ENCODE measurements around the gene MROH8.
A peak's percentile ranks its signal among the peaks of the same experiment; 100 is the strongest.

The MROH8 gene

DNA sequence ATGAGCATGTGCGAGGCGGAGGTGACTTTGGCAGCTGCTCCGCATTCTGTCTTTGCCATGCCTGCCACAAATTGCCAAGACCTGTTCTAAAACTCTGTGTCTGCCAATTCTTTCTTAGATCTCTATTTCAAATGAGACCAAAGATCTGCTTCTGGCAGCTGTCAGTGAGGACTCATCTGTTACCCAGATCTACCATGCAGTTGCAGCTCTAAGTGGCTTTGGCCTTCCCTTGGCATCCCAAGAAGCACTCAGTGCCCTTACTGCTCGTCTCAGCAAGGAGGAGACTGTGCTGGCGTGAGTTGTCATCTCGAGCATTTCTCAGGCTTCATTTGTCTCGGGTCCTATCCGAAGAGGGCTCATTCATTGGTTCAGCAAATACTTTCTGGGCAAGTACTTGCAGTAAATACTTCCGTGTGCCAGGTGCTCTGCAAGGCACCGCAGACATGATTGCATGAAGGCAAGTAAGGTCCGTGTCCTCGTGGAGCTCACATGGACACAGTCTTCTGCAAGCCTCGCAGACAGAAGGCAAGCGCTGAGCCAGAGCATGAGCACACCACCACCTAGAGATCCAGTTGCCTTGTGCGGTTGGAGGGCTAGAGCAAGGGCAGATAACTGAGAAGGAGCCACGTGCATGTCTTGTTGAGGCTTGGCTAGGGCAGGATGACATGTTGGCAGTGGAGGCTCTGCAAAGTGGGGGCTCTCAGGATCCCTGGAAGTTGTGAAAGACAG is 19.7 kb upstream of the MROH8 start:
- DNase-seq = no peak

DNA sequence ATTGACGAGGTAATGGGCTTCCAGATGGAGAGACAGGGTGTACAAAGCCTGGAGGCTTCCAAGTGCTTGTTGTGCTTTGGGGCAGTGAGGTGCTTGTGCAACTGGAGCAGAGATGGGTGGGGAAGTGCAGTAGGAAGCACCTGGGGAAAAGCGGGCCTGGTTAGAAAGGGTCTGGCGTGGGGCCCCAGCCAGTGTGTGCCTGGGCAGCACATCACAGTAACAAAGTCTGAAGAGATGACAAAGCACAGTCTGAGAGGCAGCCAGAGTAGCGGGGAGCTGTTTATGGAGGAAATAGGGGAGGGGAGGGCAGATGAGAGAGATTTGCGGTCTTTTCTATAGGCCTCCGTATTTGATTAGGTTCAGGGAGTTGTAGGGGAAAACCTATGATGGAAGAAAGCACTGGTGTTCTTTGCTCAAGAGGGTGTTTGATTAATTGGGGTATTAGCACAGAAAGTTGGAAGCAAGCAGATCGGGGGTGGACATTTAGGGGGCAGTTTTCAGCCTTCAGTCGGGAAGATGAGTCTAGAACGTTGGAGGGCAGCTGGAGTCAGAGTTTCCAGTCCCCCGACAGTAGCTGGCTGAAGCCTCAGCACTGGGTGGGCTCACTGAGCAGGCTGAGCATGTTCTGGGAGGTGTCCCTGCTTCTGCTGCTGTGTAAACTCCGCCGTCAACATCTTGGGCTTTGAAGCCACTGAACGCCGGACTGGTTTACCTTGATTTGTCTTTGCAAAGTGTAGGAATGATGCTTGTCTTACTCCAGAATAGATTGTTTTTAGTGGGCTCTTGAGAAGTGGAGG is 15.5 kb upstream of the MROH8 start:
- DNase-seq = no peak

DNA sequence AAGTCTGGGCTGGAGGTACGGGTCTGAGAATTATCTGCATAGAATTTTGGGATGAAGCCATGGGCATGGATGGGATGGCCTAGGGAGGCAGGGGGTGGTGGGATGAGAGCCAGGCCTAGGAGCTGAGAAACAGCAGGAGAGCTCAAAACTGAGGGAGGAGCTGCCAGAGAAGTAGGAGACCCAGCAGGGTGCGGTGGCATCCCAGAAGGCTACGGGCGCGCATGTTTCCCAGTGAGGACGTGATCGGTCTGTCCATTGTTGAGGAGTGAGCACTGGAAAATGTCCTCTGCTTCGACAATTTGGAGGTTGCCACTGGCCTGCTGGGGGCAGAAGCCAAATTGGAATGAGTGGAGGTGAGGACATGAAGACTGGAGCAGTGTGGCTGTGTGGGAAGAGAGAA is 14.5 kb upstream of the MROH8 start:
- no peak for DNase-seq

DNA sequence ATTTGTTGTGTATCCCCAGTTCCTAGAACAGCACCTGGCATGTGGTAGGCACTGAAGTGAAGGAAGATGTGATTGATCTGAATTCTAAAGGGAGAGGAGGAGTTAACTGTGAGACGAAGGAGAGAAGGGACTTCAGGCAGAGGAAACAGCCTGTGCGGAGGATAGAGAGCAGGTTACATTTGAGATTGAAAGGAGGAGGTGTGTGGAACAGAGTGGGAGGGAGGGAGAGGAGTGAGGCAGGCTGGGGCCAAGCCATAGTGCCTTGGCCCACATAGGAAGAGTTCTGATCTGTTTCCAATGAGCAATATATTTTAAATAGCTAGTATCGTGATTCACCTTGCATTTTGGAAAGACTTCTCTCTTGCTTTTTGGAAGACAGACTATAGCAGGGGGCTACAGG is 13.9 kb upstream of the MROH8 start:
- no peak for DNase-seq

DNA sequence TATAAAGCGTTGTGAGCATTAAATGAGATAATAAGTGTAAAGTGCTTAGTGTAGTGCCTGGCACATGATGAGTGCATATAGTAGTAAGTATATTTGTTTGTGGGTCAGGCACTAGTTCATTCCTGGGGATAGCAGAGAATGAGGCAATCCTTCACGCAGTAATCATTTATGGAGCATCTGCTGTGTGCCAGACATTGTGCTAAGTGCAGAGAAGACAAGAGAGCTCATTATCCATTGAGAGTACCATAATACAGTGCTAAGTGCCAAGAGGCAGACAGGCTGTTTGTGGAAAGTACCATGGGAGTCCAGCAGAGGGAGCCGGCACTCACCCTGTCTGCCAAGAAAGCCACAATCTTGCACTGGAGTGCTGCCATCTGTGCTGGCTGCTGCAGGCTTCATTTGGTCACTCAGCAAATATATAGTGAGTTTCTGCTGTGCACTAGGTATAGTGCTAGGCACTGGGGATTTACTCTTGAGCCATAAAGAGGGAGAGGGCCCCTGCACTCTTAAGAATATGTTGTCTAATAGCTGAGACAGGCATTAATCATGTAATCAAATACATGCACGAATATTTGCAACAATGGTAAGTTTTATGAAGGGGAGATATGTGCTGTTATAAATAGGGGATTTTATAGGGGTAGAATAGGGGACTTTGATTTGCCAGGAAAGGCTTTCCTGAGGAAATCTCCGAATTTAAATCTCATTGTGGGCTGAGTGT is 12.9 kb upstream of the MROH8 start:
- DNase-seq = peak; percentile 85

DNA sequence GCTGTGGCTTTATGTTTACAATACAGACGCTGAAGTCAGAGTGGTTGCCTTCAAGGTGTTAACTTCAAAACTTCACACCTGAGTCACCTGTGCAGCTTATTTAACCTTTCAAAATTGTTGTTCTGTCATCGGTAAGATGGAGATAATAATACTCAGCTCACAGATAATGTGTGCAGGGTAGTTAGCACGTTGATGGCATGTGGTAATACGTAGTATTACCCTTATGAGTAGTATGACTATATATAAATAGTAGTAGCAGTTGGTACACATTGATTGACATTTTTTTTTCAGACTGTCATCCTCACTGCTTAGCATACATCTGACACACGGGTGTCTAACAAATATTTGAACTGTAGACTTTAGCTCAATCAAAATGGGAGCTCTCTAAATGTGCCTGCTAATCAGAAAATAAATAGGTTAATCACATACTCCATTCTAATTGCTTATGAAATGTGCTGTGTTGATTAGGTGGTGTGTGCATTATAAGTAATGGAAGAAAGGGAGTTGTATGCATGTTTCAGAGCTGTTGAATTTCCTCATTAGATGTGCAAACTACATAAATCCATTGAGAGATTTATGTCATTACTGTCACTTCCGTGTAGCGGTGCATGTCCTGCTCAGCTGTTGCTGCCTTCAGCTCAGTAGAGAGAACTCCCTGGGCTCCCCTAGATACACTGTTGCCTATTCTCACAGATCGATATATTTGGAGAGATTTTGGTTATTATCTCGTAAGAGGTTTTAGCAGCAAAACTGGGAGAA is 11.2 kb upstream of the MROH8 start:
- no peak for DNase-seq

DNA sequence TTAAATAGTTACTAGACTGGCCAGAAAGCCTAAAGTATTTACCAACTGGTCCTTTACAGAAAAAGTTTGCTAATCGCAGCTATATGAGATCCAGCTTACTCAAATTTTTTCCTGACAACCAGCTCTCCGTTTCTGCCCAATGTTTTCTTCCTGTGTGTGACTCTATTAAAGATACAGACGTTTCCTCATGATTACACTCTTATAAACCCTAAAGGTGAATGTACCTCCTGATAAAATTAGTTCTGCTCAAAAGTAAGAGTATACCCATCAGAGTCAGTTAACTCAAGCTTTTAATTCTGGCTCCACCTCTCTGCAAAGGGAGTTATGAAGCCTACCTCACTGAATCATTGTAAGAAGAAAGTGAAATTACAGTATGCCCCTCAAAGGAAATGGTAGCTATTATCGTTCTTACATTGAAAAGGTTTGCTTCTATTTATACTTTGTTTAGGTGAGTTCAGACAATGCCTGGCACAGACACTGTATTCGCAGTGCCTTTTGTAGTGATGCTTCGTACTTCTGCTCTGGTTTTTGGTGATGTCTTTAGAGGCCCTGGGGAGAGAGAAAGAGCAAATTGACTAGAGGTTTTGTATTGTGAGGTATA is 10.2 kb upstream of the MROH8 start:
- no peak for DNase-seq

DNA sequence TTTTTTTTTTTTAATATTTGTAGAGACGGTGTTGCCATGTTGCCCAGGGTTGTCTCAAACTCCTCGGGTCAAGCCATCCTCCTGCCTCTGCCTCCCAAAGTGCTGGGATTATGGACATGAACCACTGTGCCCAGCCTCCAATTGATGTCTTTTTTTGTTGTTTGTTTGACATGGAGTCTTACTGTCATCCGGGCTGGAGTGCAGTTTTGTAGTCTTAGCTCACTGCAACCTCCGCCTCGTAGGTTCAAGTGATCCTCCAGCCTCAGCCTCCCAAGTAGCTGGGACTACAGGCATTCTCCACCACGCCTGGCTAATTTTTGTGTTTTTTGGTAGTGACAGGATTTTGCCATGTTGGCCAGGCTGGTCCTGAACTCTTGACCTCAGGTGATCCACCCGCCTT is 9.4 kb upstream of the MROH8 start:
- DNase-seq = peak; percentile 38

DNA sequence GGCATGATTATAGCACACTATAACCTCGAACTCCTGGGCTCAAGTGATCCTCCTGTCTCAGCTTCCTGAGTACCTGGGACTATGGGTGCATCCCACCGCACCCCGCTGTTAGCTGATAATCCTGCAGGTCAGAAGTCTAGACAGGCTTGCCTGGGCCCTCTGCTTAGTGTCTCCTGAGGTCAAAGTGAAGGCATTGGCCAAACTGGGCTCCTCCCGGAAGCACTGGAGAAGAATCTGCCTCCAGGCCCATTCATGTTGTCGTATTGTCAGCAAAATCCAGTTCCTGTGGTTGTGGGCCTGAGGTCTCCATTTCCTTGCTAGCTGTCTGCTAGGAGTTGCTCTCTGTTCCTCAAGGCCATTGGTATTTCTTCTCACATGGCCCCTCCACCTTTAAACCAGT is 6.3 kb upstream of the MROH8 start:
- peak; percentile 44 for DNase-seq

DNA sequence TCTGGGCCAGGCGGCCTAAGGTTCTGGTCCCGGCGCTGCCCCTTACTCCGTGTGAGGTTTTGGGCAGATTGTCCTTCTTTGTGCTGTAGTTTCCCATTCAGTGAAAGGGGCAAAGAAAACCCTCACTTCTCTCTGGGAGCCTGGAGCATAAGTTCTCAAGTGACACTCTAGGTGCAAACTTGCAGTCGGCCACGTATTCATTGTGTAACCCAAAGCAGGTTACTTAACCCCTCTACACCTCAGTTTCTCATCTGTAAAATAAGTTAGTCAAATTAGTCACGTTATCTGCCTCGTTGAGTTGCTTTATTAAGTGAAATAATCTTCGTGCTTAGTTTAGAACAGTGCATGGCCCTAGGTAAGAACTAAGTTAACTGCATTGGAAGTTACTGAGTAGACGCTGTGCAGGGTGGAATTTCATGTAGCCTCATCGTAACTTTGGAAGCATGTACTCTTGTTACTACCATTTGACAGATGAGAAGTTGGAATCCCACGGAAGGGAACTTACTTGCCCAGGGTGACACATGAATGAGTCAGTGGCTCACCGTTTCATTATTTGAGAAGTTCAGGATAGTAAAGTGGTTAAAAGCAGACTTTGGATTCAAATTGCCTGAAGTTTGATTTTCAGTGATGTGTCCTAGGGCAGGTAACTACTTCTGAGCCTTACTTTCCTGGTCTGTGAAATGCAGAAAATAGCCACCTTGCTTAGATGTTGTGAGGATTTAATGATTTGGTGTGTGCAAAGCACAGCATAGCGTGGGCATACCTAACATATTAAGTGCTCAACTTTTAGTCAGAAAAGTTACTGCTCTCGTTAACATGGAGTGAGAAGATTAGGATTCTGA is 556 bp upstream of the MROH8 start:
- DNase-seq = no peak

DNA sequence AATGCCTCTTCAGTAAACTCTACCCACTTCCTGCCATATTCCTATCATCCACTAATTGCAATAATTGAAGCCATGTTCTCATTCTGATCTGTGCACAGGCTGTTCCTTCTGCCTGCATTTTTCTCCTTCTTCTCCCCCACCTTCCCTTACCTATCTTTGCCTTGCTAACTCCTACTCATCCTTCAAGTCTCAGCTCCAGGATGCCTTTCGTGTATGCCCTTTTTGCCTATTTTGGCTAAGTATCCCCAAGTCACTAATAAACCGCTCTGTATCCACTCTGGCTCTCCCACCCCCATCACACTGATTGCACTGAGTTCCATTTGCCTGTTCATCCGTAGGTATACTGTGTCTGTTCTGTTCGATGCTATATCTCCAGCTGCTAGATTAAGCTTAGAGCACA is 6.5 kb downstream of the MROH8 start:
- DNase-seq = no peak

DNA sequence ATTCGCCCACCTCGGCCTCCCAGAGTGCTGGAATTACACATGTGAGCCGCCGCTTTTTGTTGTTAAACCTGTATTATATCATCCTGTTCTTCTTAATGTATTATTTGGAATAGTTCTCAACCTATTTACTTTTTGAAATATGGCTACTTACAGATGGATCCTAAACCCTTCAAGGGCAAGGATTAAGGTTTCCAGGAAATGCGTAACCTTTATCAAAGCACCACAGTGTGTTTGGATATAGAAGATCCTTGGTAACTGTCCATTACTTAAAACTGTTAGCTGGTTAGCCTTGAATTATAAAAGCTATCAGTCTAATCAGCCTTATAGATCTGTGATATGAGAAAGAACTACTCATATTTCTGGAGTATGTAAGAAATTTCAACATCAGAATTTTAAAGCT is 12.5 kb downstream of the MROH8 start:
- DNase-seq = no peak

DNA sequence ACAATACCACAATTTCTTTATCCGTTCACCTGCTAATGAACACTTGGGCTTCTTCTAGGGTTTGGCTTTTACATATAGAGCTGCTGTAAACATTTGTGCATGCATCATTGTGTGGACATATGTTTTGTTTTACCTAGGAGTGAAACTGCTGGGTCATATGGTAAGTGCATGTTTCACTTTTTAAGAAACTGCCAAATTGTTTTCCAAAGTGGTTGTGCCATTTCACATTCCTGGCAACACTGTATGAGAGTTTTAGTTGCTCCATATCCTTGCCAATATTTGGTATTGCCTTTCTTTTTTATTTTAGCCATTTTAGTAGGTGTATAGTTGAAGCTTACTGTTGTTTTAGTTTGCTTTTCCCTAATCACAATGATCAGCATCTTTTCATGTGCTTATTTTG is 14.3 kb downstream of the MROH8 start:
- DNase-seq = no peak

DNA sequence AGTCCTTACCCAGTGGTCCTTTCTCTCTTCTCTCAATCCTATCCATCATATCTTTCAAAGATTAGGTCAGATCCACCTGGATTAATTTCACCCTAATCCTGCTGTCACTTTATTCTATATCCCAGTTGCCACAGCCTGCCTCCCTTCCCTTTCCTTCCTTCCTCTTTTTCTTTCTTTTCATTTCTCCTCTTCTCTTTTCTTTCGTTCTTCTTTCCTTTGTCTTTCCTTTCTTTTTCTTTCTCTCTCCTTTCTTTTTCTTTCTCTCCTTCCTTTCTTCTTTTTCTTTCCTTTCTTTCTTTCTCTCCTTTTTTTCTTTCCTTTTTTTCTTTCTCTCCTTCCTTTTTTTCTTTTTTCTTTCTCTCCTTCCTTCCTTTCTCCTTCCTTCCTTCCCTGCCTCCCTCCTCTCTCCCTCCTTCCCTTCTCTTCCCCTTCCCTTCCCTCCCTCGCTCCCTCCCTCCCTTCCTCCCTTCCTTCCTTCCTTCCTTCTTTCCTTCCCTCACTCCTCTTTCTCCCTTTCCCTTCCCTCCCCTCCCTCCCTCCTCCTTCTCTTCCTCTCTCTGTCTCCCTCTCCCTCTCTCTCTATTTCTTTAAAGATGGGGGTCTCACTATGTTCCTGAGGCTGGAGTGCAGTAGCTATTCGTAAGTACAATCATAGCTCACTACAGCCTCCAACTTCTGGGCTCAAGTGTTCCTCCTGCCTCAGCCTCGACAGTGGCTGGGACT is 15.4 kb downstream of the MROH8 start:
- no peak for DNase-seq

DNA sequence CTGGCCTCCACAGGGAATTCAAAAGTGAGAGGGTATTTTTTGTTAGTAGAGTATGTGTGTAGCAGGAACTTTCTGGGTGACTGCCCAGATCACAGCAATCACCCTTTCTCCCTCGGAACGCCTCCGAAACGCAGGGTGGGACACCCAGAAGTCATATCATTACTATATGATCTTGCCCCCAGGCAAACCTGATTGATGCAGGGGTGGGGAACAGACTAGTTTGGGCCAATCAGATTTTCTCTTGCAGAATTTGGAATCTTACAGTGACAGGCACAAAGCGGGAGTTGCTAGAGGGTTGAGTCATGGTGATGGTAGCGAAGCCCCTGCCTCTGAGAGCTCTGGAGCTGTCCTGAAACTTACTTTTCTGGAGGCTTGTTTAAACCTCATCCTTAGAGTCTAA is 16.7 kb downstream of the MROH8 start:
- no peak for DNase-seq

DNA sequence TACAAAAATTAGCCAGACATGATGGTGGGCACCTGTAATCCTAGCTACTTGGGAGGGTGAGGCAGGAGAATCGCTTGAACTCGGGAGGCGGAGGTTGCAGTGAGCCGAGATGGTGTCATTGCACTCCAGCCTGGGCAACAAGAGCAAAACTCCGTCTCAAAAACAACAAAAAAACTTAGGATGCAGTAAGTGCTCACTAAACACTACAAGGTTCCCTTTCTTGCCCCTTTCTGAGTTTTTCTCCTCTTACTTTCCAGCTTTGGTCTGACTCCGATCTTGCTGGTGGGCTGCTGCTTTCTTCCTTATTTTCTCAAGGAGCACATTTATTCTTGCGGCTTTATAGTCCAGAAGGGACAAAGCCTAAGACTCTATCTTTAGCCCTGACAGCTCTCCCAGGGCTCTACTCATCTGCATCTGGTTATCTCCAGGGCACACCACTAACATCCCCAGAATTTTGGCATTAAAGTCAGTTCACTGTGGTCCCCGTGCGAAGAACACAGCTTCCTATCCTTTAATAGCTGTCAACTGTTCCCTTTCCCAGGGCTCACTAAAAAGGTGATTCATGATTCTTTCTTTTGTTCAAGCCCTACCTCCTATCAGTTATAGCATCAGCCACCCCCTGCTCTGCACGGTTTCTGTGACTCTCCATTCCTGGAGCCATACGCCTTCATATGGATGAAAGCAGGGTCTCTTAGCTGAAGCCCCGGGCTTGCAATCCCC is 17.4 kb downstream of the MROH8 start:
- no peak for DNase-seq

DNA sequence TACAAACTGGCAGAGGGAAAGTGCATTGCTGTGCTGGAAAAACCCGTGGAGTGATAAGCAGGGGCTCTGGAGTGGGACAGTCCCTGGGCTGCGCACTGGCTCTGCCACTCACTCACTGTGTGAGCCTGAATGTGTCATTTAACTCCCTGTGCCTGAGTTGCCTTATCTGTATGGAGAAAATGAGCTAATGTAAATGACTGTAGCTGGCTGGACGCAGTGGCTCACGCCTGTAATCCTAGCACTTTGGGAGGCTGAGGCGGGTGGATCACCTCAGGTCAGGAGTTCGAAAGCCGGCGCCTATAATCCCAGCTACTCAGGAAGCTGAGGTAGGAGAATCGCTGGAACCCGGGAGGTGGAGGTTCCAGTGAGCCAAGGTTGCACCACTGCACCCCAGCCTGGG is 18.7 kb downstream of the MROH8 start:
- no peak for DNase-seq

DNA sequence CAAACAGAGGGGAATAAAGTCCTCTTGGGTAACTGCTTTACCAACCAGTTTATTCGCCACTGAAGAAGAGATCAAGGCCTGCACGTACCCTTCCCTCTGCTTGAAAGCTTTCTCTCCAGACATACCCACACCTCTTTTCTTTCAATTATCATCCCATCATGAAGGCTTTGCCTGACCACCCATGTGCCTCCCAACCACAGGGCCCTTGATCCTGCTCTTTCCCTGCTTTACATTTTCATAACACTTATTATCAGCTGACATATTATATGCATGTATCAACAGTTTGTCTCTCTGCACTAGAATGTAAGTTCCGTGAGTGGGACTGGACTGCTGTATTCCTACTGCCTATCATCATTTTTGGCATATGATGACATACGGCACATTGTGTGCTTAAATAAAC is 21.1 kb downstream of the MROH8 start:
- no peak for DNase-seq

DNA sequence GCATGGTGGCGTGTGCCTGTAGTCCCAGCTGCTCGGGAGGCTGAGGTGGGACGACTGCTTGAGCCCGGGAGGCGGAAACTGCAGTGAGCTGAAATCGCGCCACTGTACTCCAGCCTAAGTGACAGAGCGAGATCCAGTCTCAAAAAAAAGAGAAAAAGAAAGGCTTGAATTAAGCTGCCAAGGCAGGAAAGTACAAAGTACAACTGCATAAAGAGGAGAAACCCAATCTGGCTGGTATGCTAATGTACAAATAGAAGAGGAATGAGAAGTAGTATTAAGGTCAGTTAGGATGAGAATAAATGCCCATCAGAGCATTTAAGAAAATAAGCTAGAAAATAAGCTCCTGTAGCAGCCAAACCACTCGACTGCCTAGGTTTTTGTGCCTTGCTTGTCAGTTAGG is 23.4 kb downstream of the MROH8 start:
- DNase-seq = no peak

DNA sequence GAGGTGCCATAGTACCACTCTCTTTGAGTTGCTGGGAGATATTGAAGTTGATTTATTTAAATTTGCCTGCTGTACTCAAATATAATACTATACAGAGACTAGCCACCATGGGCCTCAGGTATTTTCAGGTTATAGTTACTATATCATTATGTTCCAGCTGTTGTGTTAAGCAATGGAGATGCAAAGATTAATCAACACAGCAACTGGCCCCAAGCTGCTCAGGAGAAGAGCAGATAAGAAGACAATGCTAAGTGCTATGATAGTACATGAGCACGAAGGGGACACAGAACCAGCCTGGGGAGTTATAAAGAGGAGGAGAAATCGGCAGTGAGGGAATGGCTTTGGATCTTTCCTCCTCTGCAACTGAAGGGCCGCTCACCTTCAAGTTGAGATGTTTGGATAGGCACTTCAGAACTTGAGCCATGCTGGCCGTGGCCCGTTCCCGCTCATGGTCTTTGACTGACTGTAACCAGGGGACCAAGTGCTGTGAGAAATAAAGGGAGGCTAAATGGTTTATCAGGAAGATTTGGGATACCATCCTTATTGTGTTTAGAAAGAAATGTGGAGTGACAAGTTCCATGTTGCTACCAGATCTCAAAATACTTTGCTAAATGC is 24.6 kb downstream of the MROH8 start:
- DNase-seq = no peak

All from activated CD8-positive, alpha-beta memory T cell treated with anti-CD3 and anti-CD28 coated beads for 24 hours (primary cell).